HepG2 (cell line): ENCODE measurements around the gene TMIGD3. TPM values are rescaled to one million over a fixed set of nuclear protein-coding genes. Genes with fewer than 3 reads are reported as not detected.

Experiments used
- ATAC-seq: fragments of 200-7000 bp; cut with Tn5 transposase; 3 replicates; pipeline ENCODE4 v1.9.1; 2020; ENCODE audit warnings: mild to moderate bottlenecking, moderate library complexity
- BruUV-seq: library from RNA; stranded (reverse); fragments of 400-500 nt; replicated peaks from 2 replicates; lab custom pipeline; 2021; lab: Mats Ljungman, UMichigan
- CTCF ChIA-PET: fragments of 300-600 bp; formaldehyde crosslinking; extraction: SDS; loops from one replicate; lab custom pipeline; 2021; ENCODE audit warnings: low total read pairs, inconsistent platforms, low intra/inter-chr PET ratio; lab: Yijun Ruan, JAX
- POLR2A ChIA-PET: fragments of 350-600 bp; sonication (Branson Sonifier 250); formaldehyde crosslinking; loops from one replicate; lab custom pipeline; 2020; ENCODE audit warnings: antibody characterized with exemption, inconsistent platforms; lab: Yijun Ruan, JAX
- DNase-seq: peaks from one replicate; pipeline ENCODE4 v3.0.0-alpha.2; 2015; ENCODE audit warnings: low spot score
- FAIRE-seq: peaks from 3 replicates; lab custom pipeline; 2011; peaks lifted over from hg19 to GRCh38; lab: Jason Lieb, UNC
- H2AFZ ChIP-seq: one replicate; pipeline ENCODE4 v1.6.1; 2011; ENCODE audit warnings: low read length, inconsistent platforms
- H3K27ac ChIP-seq: fragments of 300-600 bp; 3 replicates; pipeline ENCODE4 v1.8.0; 2011; ENCODE audit warnings: mixed run types, mild to moderate bottlenecking, mixed read lengths, low read length, inconsistent platforms; ENCODE audit not compliant: insufficient read depth; ENCODE audit errors: extremely low read length
- H3K27me3 ChIP-seq, 2 experiments: fragments of 200-600 bp in 1 of 2; 2 replicates in 1 of 2; 3 replicates in 1 of 2; pipeline versions ENCODE4 v1.6.0 to v1.8.0; 2011; ENCODE audit warnings: low read length in 2 of 2, mild to moderate bottlenecking in 2 of 2, moderate library complexity in 2 of 2, inconsistent platforms in 1 of 2; ENCODE audit not compliant: insufficient read depth in 2 of 2, control insufficient read depth in 1 of 2
- H3K36me3 ChIP-seq, 2 experiments: fragments of 200-600 bp in 1 of 2; replicated peaks in 1 of 2; 2 replicates in 1 of 2; 3 replicates in 1 of 2; pipeline versions ENCODE4 v1.5.1 to v1.8.0; 2011; ENCODE audit warnings: low read length in 2 of 2, inconsistent platforms in 1 of 2; ENCODE audit not compliant: insufficient read depth in 2 of 2, control insufficient read depth in 1 of 2
- H3K4me1 ChIP-seq: 2 replicates; pipeline ENCODE4 v1.5.1; 2012; ENCODE audit warnings: low read length, inconsistent platforms; ENCODE audit not compliant: insufficient read depth
- H3K4me2 ChIP-seq: 2 replicates; pipeline ENCODE4 v1.6.0; 2011; ENCODE audit warnings: low read depth, low read length, inconsistent platforms
- H3K4me3 ChIP-seq, 3 experiments: fragments of 200-600 bp in 1 of 3; sonication (generic), shearing (Covaris generic) in 1 of 3; replicated peaks in 1 of 3; 2 replicates each; pipeline ENCODE4 v1.5.1; 2011 to 2016; ENCODE audit warnings: low read length in 3 of 3, inconsistent platforms in 2 of 3, low read depth in 2 of 3, mild to moderate bottlenecking in 2 of 3, control low read depth in 1 of 3, mixed read lengths in 1 of 3; ENCODE audit not compliant: insufficient read depth in 1 of 3
- H3K79me2 ChIP-seq: one replicate; pipeline ENCODE4 v1.6.1; 2011; ENCODE audit warnings: low read length, inconsistent platforms; ENCODE audit not compliant: insufficient read depth
- H3K9ac ChIP-seq: 2 replicates; pipeline ENCODE4 v1.6.0; 2011; ENCODE audit warnings: mild to moderate bottlenecking, low read depth, low read length, inconsistent platforms; ENCODE audit not compliant: insufficient read depth
- H3K9me3 ChIP-seq: 2 replicates; pipeline ENCODE4 v1.5.1; 2012; ENCODE audit warnings: mild to moderate bottlenecking, low read length
- H4K20me1 ChIP-seq: 2 replicates; pipeline ENCODE4 v1.6.0; 2011; ENCODE audit warnings: inconsistent platforms, mild to moderate bottlenecking, low read length, moderate library complexity; ENCODE audit not compliant: insufficient read depth
- CHD4 ChIP-seq: fragments of 200-600 bp; sonication (generic); IDR thresholded peaks from 2 replicates; pipeline ENCODE4 v1.7.0; 2017; ENCODE audit warnings: mild to moderate bottlenecking, low read length, borderline replicate concordance
- HMGA1 ChIP-seq: sonication (generic); formaldehyde crosslinking; conservative IDR thresholded peaks from 2 replicates; pipeline ENCODE4 v1.4.0; 2020; ENCODE audit warnings: missing genetic modification reagents
- NAIF1 ChIP-seq: sonication (generic); formaldehyde crosslinking; IDR thresholded peaks from 2 replicates; pipeline ENCODE4 v1.5.0; 2020; ENCODE audit warnings: mild to moderate bottlenecking, missing genetic modification reagents, borderline replicate concordance
- NONO ChIP-seq, 2 experiments: fragments of 450-650 bp in 1 of 2; sonication (generic) in 1 of 2; formaldehyde crosslinking in 1 of 2; IDR thresholded peaks in 1 of 2; conservative IDR thresholded peaks in 1 of 2; 2 replicates each; pipeline versions ENCODE4 v1.6.1 to v1.8.0; 2017 to 2022; ENCODE audit warnings: mild to moderate bottlenecking in 1 of 2, missing genetic modification reagents in 1 of 2, moderate library complexity in 1 of 2
- SATB2 ChIP-seq: sonication (generic); formaldehyde crosslinking; IDR thresholded peaks from 2 replicates; pipeline ENCODE4 v1.5.0; 2020; ENCODE audit warnings: missing genetic modification reagents
- TAF15 ChIP-seq: fragments of 200-400 bp; formaldehyde crosslinking; IDR thresholded peaks from one replicate; pipeline ENCODE4 v1.6.1; 2018; ENCODE audit warnings: mild to moderate bottlenecking, low read depth, low read length; ENCODE audit not compliant: poor library complexity, severe bottlenecking
- TARDBP ChIP-seq: sonication (generic); formaldehyde crosslinking; IDR thresholded peaks from 2 replicates; pipeline ENCODE4 v1.8.0; 2022; ENCODE audit warnings: mild to moderate bottlenecking, missing genetic modification reagents
- THAP8 ChIP-seq: sonication (generic); formaldehyde crosslinking; IDR thresholded peaks from 2 replicates; pipeline ENCODE4 v1.5.1; 2020; ENCODE audit warnings: missing genetic modification reagents, mild to moderate bottlenecking, borderline replicate concordance
- ZBTB34 ChIP-seq: sonication (generic); formaldehyde crosslinking; IDR thresholded peaks from 2 replicates; pipeline ENCODE4 v1.8.0; 2022; ENCODE audit warnings: mild to moderate bottlenecking, missing genetic modification reagents
- ZBTB39 ChIP-seq: sonication (generic); formaldehyde crosslinking; IDR thresholded peaks from 2 replicates; pipeline ENCODE4 v1.5.0; 2020; ENCODE audit warnings: missing genetic modification reagents
- ZFP37 ChIP-seq: sonication (generic); formaldehyde crosslinking; IDR thresholded peaks from 2 replicates; pipeline ENCODE4 v1.4.0; 2020; ENCODE audit warnings: missing genetic modification reagents, borderline replicate concordance
- ZNF296 ChIP-seq: sonication (generic); formaldehyde crosslinking; conservative IDR thresholded peaks from 2 replicates; pipeline ENCODE4 v1.5.0; 2020; ENCODE audit warnings: mild to moderate bottlenecking, missing genetic modification reagents
- ZNF646 ChIP-seq: sonication (generic); formaldehyde crosslinking; IDR thresholded peaks from 2 replicates; pipeline ENCODE4 v1.9.0; 2021; ENCODE audit warnings: mild to moderate bottlenecking, missing genetic modification reagents
- WGBS: methylation state at CpG from one replicate; pipeline ENCODE4 v1.1.6; 2017; ENCODE audit warnings: low lambda C conversion rate; 5-methylcytosine and 5-hydroxymethylcytosine counted together
- in situ Hi-C: cut with HindIII; loops from 2 replicates; pipeline ENCODE4 v1.10.0; 2017; ENCODE audit warnings: low pct_unique_long_range_greater_than_20kb; ENCODE audit not compliant: extremely low pct_ligation_motif_present
- intact Hi-C: fragments of 100-400 bp; cut with micrococcal nuclease; formaldehyde crosslinking; loops from one replicate; pipeline ENCODE4 v1.10.0; 2022; ENCODE audit not compliant: unreplicated experiment
- polyA plus RNA-seq, 8 experiments: library from polyadenylated mRNA; depleted of rRNA in 3 of 8; stranded (reverse) in 7 of 8; unstranded in 1 of 8; fragments of >200 nt; fragmentation: Illumina TruSeq in 4 of 8; extraction: Trizol in 4 of 8; gene quantifications; 2 replicates each; pipeline versions ENCODE4 v1.2.1 to v1.2.3, GENCODE V29; 2011 to 2016; ENCODE audit warnings: low read depth in 4 of 8, missing spikeins in 1 of 8, mixed read lengths in 1 of 8; ENCODE audit not compliant: insufficient read depth in 1 of 8
- total RNA-seq, 5 experiments: library from RNA; depleted of rRNA; stranded (reverse); fragments of >200 nt; fragmentation: Illumina TruSeq; extraction: Trizol; gene quantifications; 2 replicates each; pipeline ENCODE4 v1.2.3, GENCODE V29; 2016; ENCODE audit warnings: low read depth in 1 of 5

TMIGD3 gene
- total and polyA plus RNA-seq, 2 of the 13 experiments (the other 11 are each of a cell fraction or from before 2014, with no cell fraction given), result not detected

GRCh38 chr1:111474106-111474505 lies 29.3 kb downstream of the TMIGD3 start:
- WGBS, result 95% methylated on average over 5 of the region's 5 CpGs
- no peaks in the 10 kb centered on the region for H3K9me3 ChIP-seq
- H2AFZ ChIP-seq, result no peak overlapping the region
- H3K4me2 ChIP-seq, result no peak overlapping the region
- H4K20me1 ChIP-seq, result no peaks in the 10 kb centered on the region
- no peaks in the 10 kb centered on the region for H3K79me2 ChIP-seq
- no TSS peak for BruUV-seq
- H3K27me3 ChIP-seq, result no peaks in the 10 kb centered on the region
- POLR2A ChIA-PET, result no interaction called here
- in situ Hi-C loops (no loop called here), intact Hi-C loops (no loop called here)
- H3K4me1 ChIP-seq, result peaks cover 13% of the 10 kb centered on the region
- DNase-seq (no peak), FAIRE-seq (no peak), ATAC-seq (no peak)
- H3K4me3 ChIP-seq, result no peak overlapping the region
- CTCF ChIA-PET, result no interaction called here
- no peaks in the 10 kb centered on the region for H3K36me3 ChIP-seq
- H3K9ac ChIP-seq, result no peak overlapping the region
- H3K27ac ChIP-seq, result no peak overlapping the region
- TF ChIP-seq ZFP37 (no peak), NAIF1 (CRISPR knock-in tag) (no peak), THAP8 (no peak), ZBTB39 (CRISPR knock-in tag) (no peak), SATB2 (CRISPR knock-in tag) (no peak), CHD4 (no peak), HMGA1 (CRISPR knock-in tag) (no peak), ZBTB34 (CRISPR knock-in tag) (no peak), TARDBP (CRISPR knock-in tag) (no peak), ZNF296 (no peak), TAF15 (no peak), NONO (IDR thresholded peaks at IDR 0.05) (no peak), NONO (CRISPR knock-in tag; conservative IDR thresholded peaks at IDR 0.05) (no peak), ZNF646 (CRISPR knock-in tag) (no peak)
